ENCODE results near the gene PRR30.

The PRR30 gene

DNA sequence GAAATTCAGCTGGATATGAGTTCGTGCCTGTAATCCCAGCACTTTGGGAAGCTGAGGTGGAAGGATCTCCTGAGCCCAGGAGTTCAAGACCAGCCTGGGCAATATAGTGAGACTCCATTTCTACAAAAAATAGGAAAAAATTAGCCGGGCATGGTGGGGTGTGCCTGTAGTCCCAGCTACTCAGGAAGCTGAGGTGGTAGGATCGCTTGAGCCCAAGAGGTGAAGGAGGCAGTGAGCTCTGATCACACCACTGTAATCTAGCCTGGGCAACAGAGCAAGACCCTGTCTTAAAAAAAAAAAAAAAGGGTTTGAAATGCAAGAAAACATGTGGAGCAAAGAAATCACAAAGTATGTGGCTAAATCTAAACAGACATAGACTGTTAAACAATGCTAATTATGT lies 30.1 kb downstream of the PRR30 start:
- Histone ChIP-seq H3K4me1 (ENCODE audit: insufficient read depth, low read length, severe bottlenecking) (no peaks in the 10 kb centered on the region), H3K36me3 (ENCODE audit: insufficient read depth, low read length) (no peaks in the 10 kb centered on the region; the same call in 1 of the 2 replicates), H3K4me2 (ENCODE audit: low read length) (no peak overlapping the region), H3K27me3 (ENCODE audit: insufficient read depth, low read length) (no peaks in the 10 kb centered on the region), H3K9ac (ENCODE audit: low read length) (no peak overlapping the region), H4K20me1 (ENCODE audit: insufficient read depth, low read length) (no peaks in the 10 kb centered on the region), H3K9me3 (ENCODE audit: low read length) (no peaks in the 10 kb centered on the region), H2AFZ (ENCODE audit: low read length) (no peak overlapping the region), H3K27ac (ENCODE audit: low read depth, low read length, poor library complexity, severe bottlenecking) (no peak overlapping the region), H3K4me3 (ENCODE audit: low read depth, low read length, poor library complexity, severe bottlenecking) (no peak overlapping the region), H3K79me2 (ENCODE audit: insufficient read depth, low read length) (no peaks in the 10 kb centered on the region), H3K9me2 (ENCODE audit: low read depth, low read length) (no peaks in the 10 kb centered on the region), H3F3A (ENCODE audit: insufficient read depth, low read length) (no peaks in the 10 kb centered on the region)
- TF ChIP-seq, protein P1, sequence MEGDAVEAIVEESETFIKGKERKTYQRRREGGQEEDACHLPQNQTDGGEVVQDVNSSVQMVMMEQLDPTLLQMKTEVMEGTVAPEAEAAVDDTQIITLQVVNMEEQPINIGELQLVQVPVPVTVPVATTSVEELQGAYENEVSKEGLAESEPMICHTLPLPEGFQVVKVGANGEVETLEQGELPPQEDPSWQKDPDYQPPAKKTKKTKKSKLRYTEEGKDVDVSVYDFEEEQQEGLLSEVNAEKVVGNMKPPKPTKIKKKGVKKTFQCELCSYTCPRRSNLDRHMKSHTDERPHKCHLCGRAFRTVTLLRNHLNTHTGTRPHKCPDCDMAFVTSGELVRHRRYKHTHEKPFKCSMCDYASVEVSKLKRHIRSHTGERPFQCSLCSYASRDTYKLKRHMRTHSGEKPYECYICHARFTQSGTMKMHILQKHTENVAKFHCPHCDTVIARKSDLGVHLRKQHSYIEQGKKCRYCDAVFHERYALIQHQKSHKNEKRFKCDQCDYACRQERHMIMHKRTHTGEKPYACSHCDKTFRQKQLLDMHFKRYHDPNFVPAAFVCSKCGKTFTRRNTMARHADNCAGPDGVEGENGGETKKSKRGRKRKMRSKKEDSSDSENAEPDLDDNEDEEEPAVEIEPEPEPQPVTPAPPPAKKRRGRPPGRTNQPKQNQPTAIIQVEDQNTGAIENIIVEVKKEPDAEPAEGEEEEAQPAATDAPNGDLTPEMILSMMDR (IDR thresholded peaks at IDR 0.05; ENCODE audit: low read length) = no peak
- no peak for TF ChIP-seq EZH2 (IDR thresholded peaks at IDR 0.05; ENCODE audit: borderline replicate concordance, low read length)

DNA sequence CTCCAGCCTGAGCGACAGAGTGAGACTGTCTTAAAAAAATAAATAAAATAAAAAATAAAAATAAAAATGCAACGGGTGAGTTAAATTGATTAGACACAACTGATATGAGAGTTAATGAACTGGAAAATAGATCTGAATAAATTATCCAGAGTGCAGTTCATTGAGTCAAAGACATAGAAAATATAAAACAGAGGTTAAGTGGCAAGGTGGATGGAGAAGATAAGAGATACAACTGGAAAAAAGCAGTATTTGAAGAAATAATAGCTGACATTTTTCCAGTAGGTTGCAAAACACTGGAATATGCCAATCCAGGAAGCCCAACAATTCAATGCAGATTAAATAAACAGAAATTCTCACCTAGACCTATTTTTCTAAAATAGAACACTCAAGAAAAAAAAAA lies 31.0 kb downstream of the PRR30 start:
- H4K20me1 ChIP-seq (ENCODE audit: insufficient read depth, low read length) = no peaks in the 10 kb centered on the region
- no peak overlapping the region for H3K4me3 ChIP-seq (ENCODE audit: low read depth, low read length, poor library complexity, severe bottlenecking)
- H3K36me3 ChIP-seq (ENCODE audit: insufficient read depth, low read length) = no peaks in the 10 kb centered on the region; the same call in 1 of the 2 replicates
- H3K4me1 ChIP-seq (ENCODE audit: insufficient read depth, low read length, severe bottlenecking) = no peaks in the 10 kb centered on the region
- H3K9me3 ChIP-seq (ENCODE audit: low read length) = no peaks in the 10 kb centered on the region
- no peak overlapping the region for H3K27ac ChIP-seq (ENCODE audit: low read depth, low read length, poor library complexity, severe bottlenecking)
- H3F3A ChIP-seq (ENCODE audit: insufficient read depth, low read length) = no peaks in the 10 kb centered on the region
- no peak overlapping the region for H2AFZ ChIP-seq (ENCODE audit: low read length)
- H3K9ac ChIP-seq (ENCODE audit: low read length) = no peak overlapping the region
- H3K9me2 ChIP-seq (ENCODE audit: low read depth, low read length) = no peaks in the 10 kb centered on the region
- H3K79me2 ChIP-seq (ENCODE audit: insufficient read depth, low read length) = no peaks in the 10 kb centered on the region
- H3K4me2 ChIP-seq (ENCODE audit: low read length) = no peak overlapping the region
- TF ChIP-seq, protein P1 (IDR thresholded peaks at IDR 0.05; ENCODE audit: low read length) = no peak
- no peak for TF ChIP-seq EZH2 (IDR thresholded peaks at IDR 0.05; ENCODE audit: borderline replicate concordance, low read length)
- no peaks in the 10 kb centered on the region for H3K27me3 ChIP-seq (ENCODE audit: insufficient read depth, low read length)

DNA sequence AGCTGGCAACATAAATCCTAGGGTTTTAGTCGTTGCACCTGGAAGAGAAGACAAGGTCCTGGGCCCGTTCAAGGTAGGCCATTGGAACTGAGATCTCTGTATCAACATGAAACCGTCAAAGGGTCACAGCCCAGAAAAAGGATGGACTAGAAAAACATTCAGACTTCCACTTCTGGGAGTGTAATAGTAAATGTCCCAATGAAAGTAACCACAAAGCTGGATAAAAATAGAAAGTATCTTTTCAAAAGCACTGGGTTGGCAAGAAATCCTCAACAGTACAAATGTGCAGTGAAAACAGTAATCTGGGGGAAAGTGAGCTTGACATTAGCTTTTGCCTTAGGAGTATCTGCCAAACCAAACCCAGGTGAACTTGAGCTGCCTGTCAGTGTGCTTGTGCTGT lies 33.2 kb downstream of the PRR30 start:
- no peaks in the 10 kb centered on the region; the same call in 1 of the 2 replicates for H3K36me3 ChIP-seq (ENCODE audit: insufficient read depth, low read length)
- H3K9me2 ChIP-seq (ENCODE audit: low read depth, low read length) = no peaks in the 10 kb centered on the region
- H3K27me3 ChIP-seq (ENCODE audit: insufficient read depth, low read length) = no peaks in the 10 kb centered on the region; the same call in 1 of the 2 replicates
- no peaks in the 10 kb centered on the region for H3K79me2 ChIP-seq (ENCODE audit: insufficient read depth, low read length)
- H3K4me2 ChIP-seq (ENCODE audit: low read length) = no peak overlapping the region
- H2AFZ ChIP-seq (ENCODE audit: low read length) = no peak overlapping the region
- H4K20me1 ChIP-seq (ENCODE audit: insufficient read depth, low read length) = no peaks in the 10 kb centered on the region
- H3K9ac ChIP-seq (ENCODE audit: low read length) = no peak overlapping the region
- H3F3A ChIP-seq (ENCODE audit: insufficient read depth, low read length) = no peaks in the 10 kb centered on the region
- no peak overlapping the region for H3K27ac ChIP-seq (ENCODE audit: low read depth, low read length, poor library complexity, severe bottlenecking)
- H3K9me3 ChIP-seq (ENCODE audit: low read length) = no peaks in the 10 kb centered on the region
- H3K4me3 ChIP-seq (ENCODE audit: low read depth, low read length, poor library complexity, severe bottlenecking) = no peak overlapping the region
- no peaks in the 10 kb centered on the region for H3K4me1 ChIP-seq (ENCODE audit: insufficient read depth, low read length, severe bottlenecking)
- TF ChIP-seq, protein P1 (IDR thresholded peaks at IDR 0.05; ENCODE audit: low read length) = no peak
- no peak for TF ChIP-seq EZH2 (IDR thresholded peaks at IDR 0.05; ENCODE audit: borderline replicate concordance, low read length)

Measured in OCI-LY1 (cell line).